GM18870 (cell line): Measurements from ENCODE around the gene NYNRIN.
"Not testable (repeated sequence)": the region's sequence is repeated elsewhere in the genome, so short reads cannot be mapped to it uniquely, and the experiment has no call there.

Experiments used
- ATAC-seq: cut with Tn5 transposase; IDR thresholded peaks from one replicate; pipeline ENCODE4 v1.9.1; 2021; ENCODE audit warnings: moderate library complexity; ENCODE audit not compliant: unreplicated experiment

The NYNRIN gene

GRCh38 chr14:24369907-24370687, 28.7 kb upstream of the NYNRIN start:
- no peak for ATAC-seq

GRCh38 chr14:24370748-24371147, 28.1 kb upstream of the NYNRIN start:
- ATAC-seq: no peak

- ATAC-seq: not testable (repeated sequence)
Measured at GRCh38 chr14:24371605-24372004, 27.2 kb upstream of the NYNRIN start.

- no peak for ATAC-seq
Measured at GRCh38 chr14:24372701-24373416, 25.9 kb upstream of the NYNRIN start.

DNA sequence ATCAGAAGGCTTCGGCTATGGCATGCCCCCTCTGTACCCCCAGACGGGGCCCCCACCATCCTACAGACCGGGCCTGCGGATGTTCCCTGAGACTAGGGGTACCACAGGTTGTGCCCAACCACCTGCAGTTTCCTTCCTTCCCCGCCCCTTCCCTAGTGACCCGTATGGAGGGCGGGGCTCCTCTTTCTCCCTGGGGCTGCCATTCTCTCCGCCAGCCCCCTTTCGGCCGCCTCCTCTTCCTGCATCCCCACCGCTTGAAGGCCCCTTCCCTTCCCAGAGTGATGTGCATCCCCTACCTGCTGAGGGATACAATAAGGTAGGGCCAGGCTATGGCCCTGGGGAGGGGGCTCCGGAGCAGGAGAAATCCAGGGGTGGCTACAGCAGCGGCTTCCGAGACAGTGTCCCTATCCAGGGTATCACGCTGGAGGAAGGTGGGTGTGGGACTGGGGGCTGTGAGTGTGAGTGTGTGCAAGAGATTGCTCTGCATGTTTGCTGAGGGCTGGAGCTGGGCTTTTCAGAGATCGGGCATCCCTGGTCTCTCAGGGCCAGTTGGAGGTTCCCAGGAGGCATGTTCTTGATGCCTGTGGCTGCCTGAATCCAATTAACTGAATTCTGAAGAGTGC, 22.2 kb upstream of the NYNRIN start:
- ATAC-seq: no peak

- ATAC-seq: no peak
Measured at GRCh38 chr14:24377126-24377525, 21.7 kb upstream of the NYNRIN start.

DNA sequence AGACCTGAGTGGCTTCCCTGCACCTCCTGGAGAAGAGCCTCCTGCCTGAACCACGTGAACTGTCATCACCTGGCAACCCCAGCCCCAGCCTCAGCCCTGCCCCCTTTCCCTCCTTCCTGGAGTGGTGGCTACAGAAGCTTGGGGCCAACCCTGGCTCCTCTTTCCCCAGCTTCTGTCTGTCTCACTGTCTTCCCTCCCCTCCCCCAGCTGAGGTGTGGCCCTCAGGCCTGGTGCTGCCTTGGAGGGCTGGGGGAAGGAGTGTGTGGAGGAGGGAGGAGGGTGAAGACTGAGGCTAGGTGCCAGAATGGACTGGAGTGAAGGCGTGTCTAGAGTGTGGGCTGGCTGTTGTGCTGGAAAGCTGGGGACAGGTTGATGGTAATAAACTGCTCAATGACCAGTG, 21.1 kb upstream of the NYNRIN start:
- no peak for ATAC-seq

DNA sequence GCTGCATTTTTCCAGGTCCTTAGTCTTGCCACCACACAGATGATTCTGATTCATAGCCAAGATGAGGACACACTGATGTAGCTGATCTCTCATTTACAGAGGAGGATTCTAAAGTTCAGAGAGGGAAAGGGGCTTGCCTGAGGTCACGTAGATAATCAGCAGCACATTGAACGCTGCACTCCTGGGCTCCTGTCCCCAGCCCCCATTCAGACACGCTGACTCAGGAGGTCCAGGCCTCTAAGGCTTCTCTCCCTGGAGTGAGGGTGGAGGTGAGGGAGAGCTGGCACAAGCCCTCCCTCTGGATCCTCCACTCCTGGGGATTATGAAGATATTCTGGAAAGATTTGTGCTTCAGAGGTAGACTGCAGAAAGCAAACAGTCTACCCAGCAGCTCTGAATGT, 20.5 kb upstream of the NYNRIN start:
- no peak for ATAC-seq

DNA sequence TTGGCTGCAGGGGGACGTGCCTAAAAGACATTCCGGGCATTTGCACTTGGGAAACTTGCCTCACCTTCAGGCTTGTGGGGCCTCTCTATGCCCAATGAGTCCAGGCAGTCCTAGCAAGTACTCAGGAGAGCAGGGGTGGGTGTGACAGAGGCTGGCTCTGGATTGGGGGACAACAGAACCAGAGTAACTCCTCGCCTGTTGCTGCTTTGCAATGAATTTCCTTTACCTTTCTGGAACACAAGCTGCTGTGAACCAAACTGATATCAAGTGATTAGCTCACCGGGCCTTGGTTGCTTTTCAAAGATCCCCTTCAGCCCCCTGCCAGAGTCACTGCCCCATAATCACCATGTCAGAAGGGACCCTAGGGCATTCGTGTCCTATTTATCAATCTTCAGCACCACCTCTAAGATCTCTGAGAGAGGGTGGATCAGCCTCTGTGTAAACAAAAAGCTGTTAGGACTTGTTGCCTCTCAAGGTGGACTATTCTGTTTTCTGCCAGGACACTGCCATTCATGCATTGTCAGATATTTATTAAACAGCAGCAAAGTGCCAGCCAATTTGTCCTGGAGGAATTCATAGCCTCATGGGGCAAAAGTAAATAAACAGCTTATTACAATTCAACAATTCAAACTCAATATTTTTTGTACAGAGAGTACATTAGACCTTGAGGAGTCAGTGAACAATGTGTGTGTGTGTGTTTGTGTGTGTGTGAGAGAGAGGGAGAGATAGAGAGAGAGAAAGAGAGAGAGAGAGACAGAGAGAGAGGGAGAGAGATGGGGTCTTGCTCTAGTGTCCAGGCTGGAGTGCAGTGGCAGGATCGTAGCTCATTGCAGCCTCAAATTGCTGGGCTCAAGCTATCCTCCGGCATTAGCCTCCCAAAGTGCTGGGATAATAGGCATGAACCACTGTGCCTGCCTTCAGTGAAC, 19.6 kb upstream of the NYNRIN start:
- no peak for ATAC-seq

DNA sequence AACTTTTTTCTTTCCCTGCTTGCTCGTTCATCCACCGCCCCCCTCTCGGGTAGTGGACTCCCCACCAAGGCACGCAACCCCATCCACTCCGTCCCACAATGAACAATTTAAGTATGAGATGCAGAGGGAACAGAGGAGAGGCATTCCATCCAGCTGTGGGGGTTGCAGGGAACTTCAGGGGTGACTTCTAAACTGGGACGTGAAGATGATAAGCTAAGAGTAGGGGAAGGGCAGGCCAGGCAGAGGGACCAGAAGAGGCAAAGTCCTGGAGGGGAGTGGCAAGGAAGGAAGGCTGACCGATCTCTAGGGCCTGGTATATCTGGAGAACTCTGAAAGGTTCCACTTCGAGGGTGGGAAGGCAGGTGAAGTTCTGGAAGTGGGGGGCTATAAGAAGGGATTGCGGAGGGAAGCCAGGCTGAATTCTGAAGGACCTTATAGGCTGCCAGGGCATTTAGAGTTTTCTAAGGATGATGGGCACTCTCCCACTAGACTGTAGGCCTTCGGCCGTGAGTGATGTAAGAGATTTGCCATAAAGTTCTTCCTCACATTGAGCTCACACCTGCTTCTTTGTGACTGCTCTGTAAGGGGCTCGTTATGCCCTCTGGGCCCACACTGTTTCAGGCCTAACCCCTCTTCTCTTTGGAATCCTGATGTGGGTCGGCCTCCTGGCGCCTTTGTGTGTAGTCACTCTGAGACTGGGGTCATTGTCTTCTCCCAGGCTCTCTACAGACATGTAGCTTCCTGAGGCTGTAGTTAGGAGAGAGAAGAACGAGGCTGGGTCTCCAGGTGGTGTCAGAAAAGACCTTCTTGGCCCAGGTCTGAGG, 18.7 kb upstream of the NYNRIN start:
- ATAC-seq: no peak

GRCh38 chr14:24381363-24382063, 17.3 kb upstream of the NYNRIN start:
- no peak for ATAC-seq

GRCh38 chr14:24382064-24382371, 16.8 kb upstream of the NYNRIN start:
- no peak for ATAC-seq

GRCh38 chr14:24384169-24384568, 14.6 kb upstream of the NYNRIN start:
- no peak for ATAC-seq

- ATAC-seq: no peak
Measured at GRCh38 chr14:24385524-24385923, 13.3 kb upstream of the NYNRIN start.

DNA sequence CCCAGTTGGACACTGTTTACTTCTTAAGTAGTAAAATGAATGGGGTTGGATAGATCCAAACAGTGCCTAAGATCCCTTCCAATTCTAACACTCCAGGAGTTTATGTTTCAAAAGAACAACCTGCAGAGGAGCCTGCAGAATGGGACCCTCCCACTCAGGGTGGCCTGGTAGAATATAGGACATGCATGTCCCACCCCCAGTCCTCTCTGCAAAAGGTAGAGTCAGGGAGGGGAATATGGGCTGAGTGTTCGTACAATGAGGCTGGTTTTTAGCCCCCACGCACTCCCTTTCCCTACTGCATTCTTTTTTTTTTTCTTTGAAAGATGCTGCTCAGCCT, 11.8 kb upstream of the NYNRIN start:
- no peak for ATAC-seq

DNA sequence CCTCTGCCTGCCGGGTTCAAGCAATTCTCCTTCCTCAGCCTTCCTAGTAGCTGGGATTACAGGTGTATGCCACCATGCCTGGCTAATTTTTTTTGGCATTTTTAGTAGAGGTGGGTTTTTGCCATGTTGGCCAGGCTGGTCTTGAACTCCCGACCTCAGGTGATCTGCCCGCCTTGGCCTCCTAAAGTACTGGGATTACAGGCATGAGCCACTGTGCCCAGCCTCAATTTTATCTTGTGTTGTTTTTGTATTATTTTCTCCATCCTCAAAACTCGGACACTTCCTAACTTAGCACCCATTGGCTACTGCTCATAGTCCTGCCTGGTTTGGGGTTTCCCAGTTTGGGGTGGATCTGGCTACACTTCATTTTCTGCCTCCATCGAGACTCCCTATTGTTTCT, 11.2 kb upstream of the NYNRIN start:
- not testable (repeated sequence) for ATAC-seq

DNA sequence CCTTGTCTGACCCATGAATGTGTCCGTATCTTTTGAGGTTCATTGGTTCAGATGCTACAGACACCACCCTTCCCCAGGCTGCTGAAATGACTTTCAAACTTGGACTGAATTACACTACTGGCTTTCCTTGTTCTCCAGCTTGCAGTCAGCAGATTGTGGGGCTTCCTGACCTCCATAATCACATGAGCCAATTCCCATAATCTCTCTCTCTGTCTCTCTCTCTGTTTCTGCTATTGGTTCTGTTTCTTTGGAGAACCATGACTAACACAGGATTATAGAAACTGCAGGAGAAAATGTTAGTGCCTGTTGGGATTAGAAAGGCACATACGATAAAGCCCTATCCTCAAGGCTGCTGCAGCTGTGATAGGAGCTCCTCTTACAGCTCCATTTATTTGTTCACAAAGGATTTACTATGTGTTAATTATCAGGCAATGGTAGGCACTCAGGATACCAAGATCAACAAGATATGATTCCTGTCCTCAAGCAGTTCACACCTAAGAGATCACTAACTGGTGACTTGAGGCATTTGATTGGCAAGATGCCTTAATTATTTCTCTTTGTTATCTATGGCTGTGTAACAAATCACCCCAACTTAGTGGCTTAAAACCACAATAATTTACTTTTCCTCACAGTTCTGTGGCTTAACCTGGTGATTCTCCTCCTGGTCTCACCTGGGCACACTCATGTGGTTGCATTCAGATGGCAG, 10.2 kb upstream of the NYNRIN start:
- ATAC-seq: no peak

- no peak for ATAC-seq
Measured at GRCh38 chr14:24389226-24389848, 9.5 kb upstream of the NYNRIN start.
